Measurements from ENCODE around the gene RNF121. TPM values are rescaled to one million over a fixed set of nuclear protein-coding genes. Genes with fewer than 3 reads are reported as not detected.

RNF121 gene
- total RNA-seq, 1 donor from 2014 or later = 101 TPM

GRCh38 chr11:72005347-72006260 lies 76.8 kb downstream of the RNF121 start:
- DNase-seq (ENCODE audit: low read depth, low spot score) = no peak

GRCh38 chr11:72006309-72007088 lies 77.7 kb downstream of the RNF121 start:
- no peak for DNase-seq (ENCODE audit: low read depth, low spot score)

- no peak for DNase-seq (ENCODE audit: low read depth, low spot score)
Measured at GRCh38 chr11:72007089-72007476, 78.2 kb downstream of the RNF121 start.

GRCh38 chr11:72007587-72007986 lies 78.7 kb downstream of the RNF121 start:
- DNase-seq (ENCODE audit: low read depth, low spot score) = no peak

GRCh38 chr11:72008728-72009127 lies 79.9 kb downstream of the RNF121 start:
- no peak for DNase-seq (ENCODE audit: low read depth, low spot score)

- no peak for DNase-seq (ENCODE audit: low read depth, low spot score)
Measured at GRCh38 chr11:72009156-72009555, 80.3 kb downstream of the RNF121 start.

GRCh38 chr11:72010529-72011233 lies 81.8 kb downstream of the RNF121 start:
- no peak for DNase-seq (ENCODE audit: low read depth, low spot score)

GRCh38 chr11:72012091-72012630 lies 83.3 kb downstream of the RNF121 start:
- DNase-seq (ENCODE audit: low read depth, low spot score) = no peak

- DNase-seq (ENCODE audit: low read depth, low spot score) = no peak
Measured at GRCh38 chr11:72012897-72013721, 84.3 kb downstream of the RNF121 start.

- DNase-seq (ENCODE audit: low read depth, low spot score) = no peak
Measured at GRCh38 chr11:72013765-72014711, 85.2 kb downstream of the RNF121 start.

- DNase-seq (ENCODE audit: low read depth, low spot score) = no peak
Measured at GRCh38 chr11:72014761-72015320, 86.0 kb downstream of the RNF121 start.

- no peak for DNase-seq (ENCODE audit: low read depth, low spot score)
Measured at GRCh38 chr11:72015511-72016061, 86.7 kb downstream of the RNF121 start.

GRCh38 chr11:72018171-72018570 lies 89.3 kb downstream of the RNF121 start:
- no peak for DNase-seq (ENCODE audit: low read depth, low spot score)

- DNase-seq (ENCODE audit: low read depth, low spot score) = no peak
Measured at GRCh38 chr11:72023335-72023734, 94.5 kb downstream of the RNF121 start.

- DNase-seq (ENCODE audit: low read depth, low spot score) = no peak
Measured at GRCh38 chr11:72024069-72024754, 95.4 kb downstream of the RNF121 start.

- no peak for DNase-seq (ENCODE audit: low read depth, low spot score)
Measured at GRCh38 chr11:72026090-72026489, 97.2 kb downstream of the RNF121 start.

GRCh38 chr11:72030472-72031045 lies 101.7 kb downstream of the RNF121 start:
- no peak for DNase-seq (ENCODE audit: low read depth, low spot score)

GRCh38 chr11:72036687-72037086 lies 107.8 kb downstream of the RNF121 start:
- no peak for DNase-seq (ENCODE audit: low read depth, low spot score)
